Activated T-cell treated with anti-CD3 and anti-CD28 coated beads for 1 hour (primary cell): ENCODE data around the gene LEMD2.

Source experiments
- DNase-seq: peaks from one replicate; pipeline ENCODE4 v3.0.0-alpha.2; 2020; ENCODE audit warnings: low read depth

Gene LEMD2

GRCh38 chr6:33756211-33756954 is 32.5 kb downstream of the LEMD2 start:
- DNase-seq: no peak

- no peak for DNase-seq
These were observed 33.7 kb downstream of the LEMD2 start for GRCh38 chr6:33755070-33755869.

- no peak for DNase-seq
These were observed 34.7 kb downstream of the LEMD2 start for GRCh38 chr6:33754222-33754621.

DNA sequence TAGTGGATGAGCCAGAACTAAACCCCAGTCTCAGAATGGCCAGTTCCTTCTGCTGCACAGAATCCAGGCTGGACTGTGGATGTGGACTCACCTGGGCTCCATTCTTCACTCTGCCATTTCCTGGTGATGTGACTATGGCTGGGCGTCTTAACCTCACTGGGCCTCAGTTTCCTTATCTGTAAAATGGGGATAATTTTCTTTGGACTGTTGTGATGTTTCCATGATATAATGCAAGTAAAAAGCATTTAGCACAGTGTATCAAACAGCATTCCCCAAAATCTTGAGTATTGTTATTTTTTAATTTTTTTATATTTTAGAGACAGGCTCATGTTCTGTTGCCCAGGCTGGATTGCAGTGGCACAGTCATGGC is 36.3 kb downstream of the LEMD2 start:
- DNase-seq: no peak

- no peak for DNase-seq
These were observed 36.9 kb downstream of the LEMD2 start for GRCh38 chr6:33751771-33752645.

DNA sequence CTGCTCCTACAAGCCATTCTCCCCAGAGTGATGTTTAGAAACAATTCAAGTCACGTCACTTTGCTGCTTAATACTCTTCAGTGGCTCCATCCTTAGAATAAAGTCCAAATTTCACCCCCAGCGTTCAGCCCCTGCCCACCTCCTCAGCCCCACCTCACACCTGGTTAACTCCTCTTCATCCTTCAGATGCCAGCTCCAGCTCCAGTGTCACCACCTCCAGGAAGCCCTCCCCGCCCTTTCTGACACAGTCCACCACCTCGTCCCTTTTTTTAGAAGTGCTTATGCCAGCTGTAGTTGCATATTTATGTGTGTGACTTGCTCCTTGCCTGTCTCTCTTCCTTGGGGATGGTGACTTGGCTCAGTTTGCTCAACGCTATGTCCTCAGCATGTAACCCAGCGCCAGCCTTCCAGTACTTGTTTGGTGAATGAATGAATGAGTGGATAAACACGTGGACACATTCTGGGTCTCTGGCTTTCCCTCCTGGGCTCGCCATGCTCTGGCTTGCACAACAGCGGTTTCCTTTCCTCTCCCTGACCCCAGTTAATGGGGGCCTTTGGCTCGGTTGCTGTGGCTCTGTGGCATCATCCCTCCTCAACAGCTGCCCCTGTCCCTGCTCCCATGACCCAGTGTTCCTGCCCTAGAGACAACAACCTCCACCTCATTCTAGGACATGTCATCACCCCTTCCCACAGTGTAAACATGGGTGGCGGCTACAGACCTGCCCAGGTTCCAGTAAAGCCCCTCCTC is 38.5 kb downstream of the LEMD2 start:
- DNase-seq: no peak

DNA sequence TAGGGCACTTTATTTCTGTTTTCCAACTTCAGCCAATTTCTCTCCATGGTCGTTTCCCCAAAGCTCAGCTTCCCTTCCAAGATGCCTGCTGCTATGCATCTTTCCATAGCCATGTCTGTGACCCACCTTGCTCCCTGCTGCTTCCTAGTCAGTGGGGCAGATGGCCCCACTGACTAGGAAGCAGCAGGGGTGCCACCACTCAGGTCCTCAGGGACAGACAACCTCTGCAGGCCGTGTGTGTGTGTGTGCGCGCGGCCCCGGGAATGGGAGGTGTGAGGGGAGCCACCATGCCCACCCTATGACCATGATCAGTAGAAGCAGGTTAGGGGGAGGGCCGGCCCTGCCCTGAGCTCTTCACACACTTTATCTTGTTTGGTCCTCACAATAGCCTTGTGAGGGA is 39.5 kb downstream of the LEMD2 start:
- no peak for DNase-seq

- DNase-seq: no peak
These were observed 40.1 kb downstream of the LEMD2 start for GRCh38 chr6:33748841-33749240.

- DNase-seq: no peak
These were observed 41.1 kb downstream of the LEMD2 start for GRCh38 chr6:33747823-33748222.

- no peak for DNase-seq
These were observed 42.3 kb downstream of the LEMD2 start, which contains the start of gene IP6K3 for GRCh38 chr6:33746651-33747100. TSS of gene IP6K3 (minus strand) at chr6:33746905. CDS start at chr6:33735476, 11,429 bp downstream.

DNA sequence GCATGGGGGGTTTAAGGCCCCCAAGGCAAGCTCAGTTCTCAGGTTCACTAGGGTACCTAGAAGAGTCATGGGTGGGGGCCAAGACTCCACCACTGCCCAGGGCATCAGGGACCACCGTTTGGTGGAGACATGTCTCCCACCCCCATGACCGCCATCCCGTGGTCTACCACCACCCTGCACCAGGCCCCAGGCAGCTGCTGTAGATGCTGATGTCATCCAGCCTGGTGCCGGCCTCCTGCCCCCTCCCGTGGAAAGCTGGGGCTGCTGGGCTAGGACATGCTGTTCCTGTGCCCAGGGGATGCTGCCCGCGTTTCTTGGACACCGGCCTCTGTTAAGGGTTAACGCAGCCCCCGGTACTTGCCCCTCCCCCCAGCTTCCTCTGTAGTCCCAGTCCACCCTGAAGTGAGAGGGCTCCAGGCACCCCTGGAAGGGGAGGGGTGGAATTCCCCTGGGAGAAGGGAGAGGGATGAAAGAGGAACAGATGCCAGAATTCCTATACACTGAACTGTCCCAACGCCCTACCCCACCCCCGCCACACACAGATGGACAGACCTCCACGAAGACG is 42.8 kb downstream of the LEMD2 start:
- no peak for DNase-seq

DNA sequence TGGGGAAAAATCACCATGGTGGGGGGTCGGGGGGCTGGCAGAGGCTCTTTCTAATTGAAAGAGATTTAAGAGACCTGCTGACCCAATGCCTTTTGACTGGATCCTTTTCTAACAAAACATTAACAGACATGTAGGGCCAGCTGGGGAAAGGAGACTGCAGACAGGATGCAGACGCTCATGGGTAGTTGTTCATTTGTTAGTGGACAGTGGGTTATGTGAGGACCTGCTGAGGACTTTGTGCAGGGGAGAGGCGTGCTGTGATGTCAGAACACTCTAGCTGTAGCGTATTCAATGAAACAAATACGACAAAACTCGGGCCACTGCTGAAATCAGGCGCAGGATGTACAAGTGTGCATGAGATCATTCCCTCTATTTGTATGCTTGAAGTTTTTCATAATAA is 43.4 kb downstream of the LEMD2 start:
- no peak for DNase-seq

- DNase-seq: no peak
These were observed 43.9 kb downstream of the LEMD2 start for GRCh38 chr6:33744895-33745546.

DNA sequence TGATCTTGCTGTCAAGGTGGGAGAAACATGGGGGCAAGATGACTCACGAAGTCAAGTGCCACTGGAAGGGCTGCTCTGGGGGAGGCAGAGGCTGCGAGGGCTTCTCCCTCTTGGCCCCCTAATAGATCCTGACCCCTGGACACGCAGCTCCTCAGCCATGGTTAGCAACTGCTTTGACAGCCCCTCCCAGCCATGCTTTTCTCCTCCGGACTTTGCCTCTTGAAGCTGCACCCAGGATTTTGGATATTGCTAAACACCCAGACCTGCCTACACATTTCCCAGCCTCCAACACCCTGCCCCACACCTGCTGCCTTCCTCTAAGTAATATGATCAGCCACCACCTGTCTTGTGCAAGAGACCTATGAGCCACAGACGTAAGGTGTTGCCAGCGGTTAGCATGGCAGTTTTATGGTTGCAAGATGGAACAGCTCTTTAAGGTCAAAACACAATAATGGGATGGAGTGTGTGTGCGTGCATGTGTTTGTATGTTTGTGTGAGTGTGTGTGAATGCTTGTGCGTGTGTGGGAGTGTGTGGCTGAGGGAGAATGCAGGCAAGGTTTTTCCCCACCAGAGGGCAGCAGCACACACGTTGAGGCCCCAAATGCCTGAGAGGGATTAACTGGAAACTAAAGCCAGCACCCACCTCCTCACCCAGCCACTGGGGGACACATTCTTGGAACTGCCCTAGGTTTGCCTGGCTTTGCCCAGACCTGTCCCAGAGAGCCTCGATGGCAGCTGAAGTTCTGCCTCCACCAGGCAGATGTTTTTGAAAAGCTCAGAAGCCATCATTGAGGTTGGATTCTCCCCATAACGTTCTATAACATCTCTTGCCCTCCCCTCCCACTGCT is 44.7 kb downstream of the LEMD2 start:
- peak; percentile 67 for DNase-seq

GRCh38 chr6:33742837-33743236 is 46.1 kb downstream of the LEMD2 start:
- DNase-seq: no peak

- no peak for DNase-seq
These were observed 46.8 kb downstream of the LEMD2 start for GRCh38 chr6:33742092-33742491.

DNA sequence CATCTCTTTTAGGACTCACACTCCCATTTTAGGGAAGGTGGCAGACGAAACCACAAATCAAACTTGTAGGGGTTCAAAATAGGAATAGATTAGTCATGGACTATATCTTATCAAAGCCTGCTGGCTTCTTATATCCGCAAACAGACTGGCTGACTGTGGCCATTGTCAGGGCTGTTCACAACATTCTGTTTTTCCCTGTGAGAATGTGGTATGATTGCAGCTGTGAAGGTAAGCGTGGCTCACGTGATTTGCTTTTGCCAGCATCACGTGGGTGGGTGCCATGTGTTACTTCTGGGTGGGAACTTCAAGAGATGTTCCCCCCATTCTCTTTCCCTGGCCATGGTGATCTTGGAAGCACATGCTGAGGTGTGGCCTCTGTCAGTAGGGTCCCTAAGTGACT is 48.1 kb downstream of the LEMD2 start:
- DNase-seq: no peak

GRCh38 chr6:33740204-33740608 is 48.7 kb downstream of the LEMD2 start:
- no peak for DNase-seq

DNA sequence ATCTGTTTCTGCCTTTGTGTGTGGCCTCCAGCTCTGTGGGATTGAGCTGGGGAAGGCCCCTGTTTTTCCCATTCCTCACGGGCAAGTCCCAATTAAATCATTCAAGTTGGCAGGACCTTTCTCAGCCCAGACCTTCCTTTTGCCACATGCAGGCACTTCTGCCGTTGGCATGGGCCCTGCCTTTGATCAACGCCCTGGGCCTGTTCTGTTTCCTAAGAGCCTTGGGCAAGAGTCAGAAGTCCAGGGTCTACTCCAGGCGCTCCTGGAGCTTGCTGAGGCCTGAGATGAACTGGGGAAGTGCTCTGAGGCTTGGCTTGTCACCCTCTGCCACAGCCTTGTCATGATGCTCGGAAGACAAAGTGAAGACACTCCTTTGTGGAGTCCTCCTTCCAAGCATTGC is 49.4 kb downstream of the LEMD2 start:
- DNase-seq: no peak

- no peak for DNase-seq
These were observed 50.1 kb downstream of the LEMD2 start for GRCh38 chr6:33738879-33739278.
